Pancreas (tissue), 10 donors: Measurements from ENCODE around the gene ANGPTL7. TPM values are rescaled to one million over a fixed set of nuclear protein-coding genes. Genes with fewer than 3 reads are reported as not detected.

Experiments used
- ATAC-seq, 4 donors: fragments of 200-7000 bp; cut with Tn5 transposase; one replicate each; pipeline versions ENCODE4 v1.8.0 to v1.9.1; 2020; ENCODE audit warnings: mild to moderate bottlenecking in 4 of 4, moderate library complexity in 4 of 4
- DNase-seq, 6 donors: peaks; one replicate each; pipeline ENCODE4 v3.0.0-alpha.2; 2020
- FAIRE-seq: peaks from 2 replicates; lab custom pipeline; 2012; peaks lifted over from hg19 to GRCh38; lab: Jason Lieb, UNC
- H3K27ac ChIP-seq, 4 donors: fragments of 200-600 bp; sonication (generic); 1 replicate in 3 of 4; 2 replicates in 1 of 4; pipeline versions ENCODE4 v1.5.0 to v1.8.0; 2020
- H3K27me3 ChIP-seq, 4 donors: fragments of 200-600 bp; one replicate each; pipeline ENCODE4 v1.8.0; 2021
- H3K36me3 ChIP-seq, 3 donors: fragments of 200-600 bp; sonication (generic) in 1 of 3; one replicate each; pipeline versions ENCODE4 v1.5.0 to v1.8.0; 2020 to 2021
- H3K4me1 ChIP-seq, 3 donors: fragments of 200-600 bp; one replicate each; pipeline ENCODE4 v1.8.0; 2021
- H3K4me3 ChIP-seq, 4 donors: fragments of 200-600 bp; sonication (generic) in 2 of 4; one replicate each; pipeline versions ENCODE4 v1.5.0 to v1.8.0; 2020 to 2021
- H3K9me3 ChIP-seq, 4 donors: fragments of 200-600 bp; one replicate each; pipeline ENCODE4 v1.8.0; 2021
- CTCF ChIP-seq, 4 donors: fragments of 200-600 bp; sonication (generic) in 3 of 4; IDR thresholded peaks; one replicate each; pipeline versions ENCODE4 v1.5.0 to v1.8.0; 2021; ENCODE audit warnings: antibody characterized with exemption in 4 of 4
- WGBS, 2 donors: extraction: QIAGEN DNeasy Blood & Tissue Kit; methylation state at CpG; one replicate each; pipeline ENCODE4 v1.1.7; 2013; 5-methylcytosine and 5-hydroxymethylcytosine counted together
- intact Hi-C, 3 donors: fragments of 100-400 bp; cut with DNase I; formaldehyde crosslinking; loops; one replicate each; pipeline versions ENCODE4 v1.11.1 to v1.14.2; 2022
- polyA plus RNA-seq, 2 donors: library from polyadenylated mRNA; stranded (reverse); fragments of 200-250 nt; gene quantifications; one replicate each; pipeline ENCODE4 v1.2.3, GENCODE V29; 2013
- total RNA-seq, 6 donors: library from RNA; stranded (reverse); fragmentation: NEBNext Ultra II Directional in 4 of 6; extraction: Animal tissue kit (Norgen Biotek cat#: 25700) in 4 of 6; gene quantifications; one replicate each; pipeline versions ENCODE4 v1.2.1 to v1.2.4, GENCODE V29; 2021 to 2023
- donor health status: healthy with polysubstance abuse.
- donor health status: DM: no; HTN: no; CAD: no; lungs with moderate emphysema.
- donor health status: DM: no; HTN: no; CAD: no.
- donor health status: control.
- donor health status: control.
- donor health status: Bipolar disorder and iron deficiency.
- donor health status: DM: yes; HTN: yes; CAD: no.
- donor health status: DM: no; HTN: no; CAD: no.
- donor health status: DM: no; HTN: no; CAD: no.
- donor health status: DM: yes; HTN: yes; CAD: no.

Gene ANGPTL7
- total and polyA plus RNA-seq, 8 donors, result 0.09 to 0.63 (median 0.22) TPM; not detected in 2

- H3K4me3 ChIP-seq, result no peak overlapping the region
- intact Hi-C loops, result no loop called here
- TF ChIP-seq CTCF (IDR thresholded peaks at IDR 0.05), result no peak
- ATAC-seq (no peak), FAIRE-seq (no peak), DNase-seq (no peak)
- WGBS, 2 donors, result 96 to 99% methylated on average over 3 of the region's 3 CpGs
- peaks cover 0 to 2% (median 0%) of the 10 kb centered on the region in 3 donors for H3K36me3 ChIP-seq
- H3K9me3 ChIP-seq, result no peaks in the 10 kb centered on the region
- H3K27ac ChIP-seq, result no peak overlapping the region
- peaks cover 0 to 3% (median 0%) of the 10 kb centered on the region in 3 donors for H3K4me1 ChIP-seq
- no peaks in the 10 kb centered on the region for H3K27me3 ChIP-seq
These were observed 6.3 kb upstream of the ANGPTL7 start for GRCh38 chr1:11182884-11183283.

GRCh38 chr1:11184973-11185372 is 4.2 kb upstream of the ANGPTL7 start:
- Histone ChIP-seq H3K9me3 (no peaks in the 10 kb centered on the region), H3K27me3 (no peaks in the 10 kb centered on the region), H3K27ac (no peak overlapping the region), H3K4me3 (no peak overlapping the region), H3K36me3 (peaks cover 0 to 2% (median 0%) of the 10 kb centered on the region in 3 donors), H3K4me1 (no peaks in the 10 kb centered on the region)
- DNase-seq (no peak), ATAC-seq (no peak), FAIRE-seq (no peak)
- intact Hi-C loops, result no loop called here
- no peak for TF ChIP-seq CTCF (IDR thresholded peaks at IDR 0.05)
- 92 to 97% methylated on average over 1 of the region's 1 CpG for WGBS, 2 donors

- ATAC-seq (no peak), DNase-seq (no peak), FAIRE-seq (no peak)
- intact Hi-C loops, result no loop called here
- Histone ChIP-seq H3K36me3 (peaks cover 0 to 11% (median 0%) of the 10 kb centered on the region in 3 donors), H3K27ac (no peak overlapping the region), H3K4me1 (no peaks in the 10 kb centered on the region), H3K27me3 (no peaks in the 10 kb centered on the region), H3K4me3 (no peak overlapping the region), H3K9me3 (no peaks in the 10 kb centered on the region)
- WGBS, 2 donors, result 89 to 90% methylated on average over 3 of the region's 3 CpGs
- TF ChIP-seq CTCF (IDR thresholded peaks at IDR 0.05), result no peak
These were observed 2.2 kb upstream of the ANGPTL7 start for GRCh38 chr1:11187000-11187399.

GRCh38 chr1:11187494-11187893 is 1.7 kb upstream of the ANGPTL7 start:
- no peak for TF ChIP-seq CTCF (IDR thresholded peaks at IDR 0.05)
- FAIRE-seq (no peak), DNase-seq (no peak), ATAC-seq (no peak)
- intact Hi-C loops, result no loop called here
- H3K27me3 ChIP-seq, result no peaks in the 10 kb centered on the region
- H3K9me3 ChIP-seq, result no peaks in the 10 kb centered on the region
- 85 to 88% methylated on average over 2 of the region's 2 CpGs for WGBS, 2 donors
- no peak overlapping the region for H3K4me3 ChIP-seq
- peaks cover 0 to 11% (median 0%) of the 10 kb centered on the region in 3 donors for H3K36me3 ChIP-seq
- no peak overlapping the region for H3K27ac ChIP-seq
- no peaks in the 10 kb centered on the region for H3K4me1 ChIP-seq

GRCh38 chr1:11187931-11188330 is 1.2 kb upstream of the ANGPTL7 start:
- no peak for TF ChIP-seq CTCF (IDR thresholded peaks at IDR 0.05)
- DNase-seq (no peak), FAIRE-seq (no peak), ATAC-seq (no peak)
- Histone ChIP-seq H3K27ac (no peak overlapping the region), H3K9me3 (no peaks in the 10 kb centered on the region), H3K27me3 (no peaks in the 10 kb centered on the region), H3K36me3 (peaks cover 0 to 9% (median 0%) of the 10 kb centered on the region in 3 donors), H3K4me1 (no peaks in the 10 kb centered on the region), H3K4me3 (no peak overlapping the region)
- 82 to 86% methylated on average over 2 of the region's 2 CpGs for WGBS, 2 donors
- intact Hi-C loops, result no loop called here
